Tibial artery (tissue), 4 donors: Measurements from ENCODE around the gene PRRT4.

Experiments
- DNase-seq, 2 donors: peaks; one replicate each; pipeline ENCODE4 v3.0.0-alpha.2; 2019
- H3K27ac ChIP-seq, 2 donors: fragments of 200-600 bp; sonication (generic) in 1 of 2; 1 replicate in 1 of 2; 2 replicates in 1 of 2; pipeline ENCODE4 v1.5.1; 2018 to 2019; ENCODE audit warnings: mild to moderate bottlenecking in 1 of 2
- H3K27me3 ChIP-seq, 2 donors: fragments of 200-600 bp; sonication (generic) in 1 of 2; one replicate each; pipeline versions ENCODE4 v1.5.1 to v1.6.0; 2016 to 2019
- H3K36me3 ChIP-seq, 3 donors: fragments of 200-600 bp; sonication (generic) in 2 of 3; one replicate each; pipeline ENCODE4 v1.5.1; 2016 to 2019; ENCODE audit warnings: mild to moderate bottlenecking in 2 of 3
- H3K4me1 ChIP-seq, 4 donors: fragments of 200-600 bp; sonication (generic) in 2 of 4; 1 replicate in 3 of 4; 2 replicates in 1 of 4; pipeline ENCODE4 v1.5.1; 2016 to 2019
- H3K4me3 ChIP-seq, 2 donors: fragments of 200-600 bp; sonication (generic) in 1 of 2; 1 replicate in 1 of 2; 2 replicates in 1 of 2; pipeline ENCODE4 v1.5.1; 2018 to 2019; ENCODE audit warnings: mild to moderate bottlenecking in 2 of 2
- H3K9me3 ChIP-seq, 3 donors: fragments of 200-600 bp; sonication (generic) in 1 of 3; one replicate each; pipeline ENCODE4 v1.5.1; 2016 to 2019
- intact Hi-C: fragments of 100-400 bp; cut with DNase I; formaldehyde crosslinking; loops from one replicate; pipeline ENCODE4 v1.15.0; 2023; ENCODE audit warnings: low total_unique reads
- TF ChIP-seq, protein P1 (sequence below), 2 experiments: fragments of 200-600 bp in 1 of 2; fragments of 450-650 bp in 1 of 2; IDR thresholded peaks; one replicate each; pipeline ENCODE4 v1.5.1; 2017 to 2019; ENCODE audit warnings: antibody characterized with exemption in 2 of 2, mild to moderate bottlenecking in 1 of 2, moderate library complexity in 1 of 2

PRRT4 gene

DNA sequence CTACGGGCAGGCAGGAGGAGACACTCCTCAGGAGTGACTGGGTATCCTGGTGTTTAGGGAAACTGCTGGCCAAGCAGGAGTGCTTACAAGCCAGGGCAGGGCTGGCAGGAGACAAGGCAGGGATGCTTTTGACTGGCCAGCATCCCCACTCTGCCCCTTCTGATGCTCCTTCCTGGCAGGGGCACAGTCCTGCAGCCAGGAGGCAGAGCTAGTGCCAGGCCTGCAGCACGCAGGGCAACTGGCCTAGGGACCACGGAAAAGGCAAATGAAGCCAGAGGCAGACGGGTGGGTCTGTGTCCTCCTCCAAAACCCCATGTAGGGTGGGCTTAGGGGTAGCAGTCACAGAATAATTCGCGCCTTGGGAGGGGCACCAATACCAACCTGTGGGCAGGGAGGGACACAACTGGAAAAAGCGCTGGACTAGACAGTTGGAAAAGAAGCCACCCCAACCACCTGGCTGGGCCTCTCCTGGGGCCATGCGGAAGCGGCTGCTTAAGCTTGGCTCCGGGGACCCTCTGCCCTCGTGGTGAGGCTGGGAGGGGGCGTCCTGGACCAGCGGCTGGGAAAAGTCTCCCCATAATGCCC, 43.5 kb upstream of the PRRT4 start:
- H3K27ac ChIP-seq: peak overlapping the region; percentile 55 to 65
- intact Hi-C loops: no loop called here
- H3K4me3 ChIP-seq: peak overlapping the region; percentile 62 to 78
- DNase-seq: no peak
- H3K36me3 ChIP-seq: peaks cover 0 to 26% (median 20%) of the 10 kb centered on the region in 3 donors
- H3K9me3 ChIP-seq: no peaks in the 10 kb centered on the region
- H3K4me1 ChIP-seq: peaks cover 0 to 40% (median 37%) of the 10 kb centered on the region in 4 donors
- H3K27me3 ChIP-seq: no peaks in the 10 kb centered on the region
- TF ChIP-seq, protein P1, sequence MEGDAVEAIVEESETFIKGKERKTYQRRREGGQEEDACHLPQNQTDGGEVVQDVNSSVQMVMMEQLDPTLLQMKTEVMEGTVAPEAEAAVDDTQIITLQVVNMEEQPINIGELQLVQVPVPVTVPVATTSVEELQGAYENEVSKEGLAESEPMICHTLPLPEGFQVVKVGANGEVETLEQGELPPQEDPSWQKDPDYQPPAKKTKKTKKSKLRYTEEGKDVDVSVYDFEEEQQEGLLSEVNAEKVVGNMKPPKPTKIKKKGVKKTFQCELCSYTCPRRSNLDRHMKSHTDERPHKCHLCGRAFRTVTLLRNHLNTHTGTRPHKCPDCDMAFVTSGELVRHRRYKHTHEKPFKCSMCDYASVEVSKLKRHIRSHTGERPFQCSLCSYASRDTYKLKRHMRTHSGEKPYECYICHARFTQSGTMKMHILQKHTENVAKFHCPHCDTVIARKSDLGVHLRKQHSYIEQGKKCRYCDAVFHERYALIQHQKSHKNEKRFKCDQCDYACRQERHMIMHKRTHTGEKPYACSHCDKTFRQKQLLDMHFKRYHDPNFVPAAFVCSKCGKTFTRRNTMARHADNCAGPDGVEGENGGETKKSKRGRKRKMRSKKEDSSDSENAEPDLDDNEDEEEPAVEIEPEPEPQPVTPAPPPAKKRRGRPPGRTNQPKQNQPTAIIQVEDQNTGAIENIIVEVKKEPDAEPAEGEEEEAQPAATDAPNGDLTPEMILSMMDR (IDR thresholded peaks at IDR 0.05): no peak

DNA sequence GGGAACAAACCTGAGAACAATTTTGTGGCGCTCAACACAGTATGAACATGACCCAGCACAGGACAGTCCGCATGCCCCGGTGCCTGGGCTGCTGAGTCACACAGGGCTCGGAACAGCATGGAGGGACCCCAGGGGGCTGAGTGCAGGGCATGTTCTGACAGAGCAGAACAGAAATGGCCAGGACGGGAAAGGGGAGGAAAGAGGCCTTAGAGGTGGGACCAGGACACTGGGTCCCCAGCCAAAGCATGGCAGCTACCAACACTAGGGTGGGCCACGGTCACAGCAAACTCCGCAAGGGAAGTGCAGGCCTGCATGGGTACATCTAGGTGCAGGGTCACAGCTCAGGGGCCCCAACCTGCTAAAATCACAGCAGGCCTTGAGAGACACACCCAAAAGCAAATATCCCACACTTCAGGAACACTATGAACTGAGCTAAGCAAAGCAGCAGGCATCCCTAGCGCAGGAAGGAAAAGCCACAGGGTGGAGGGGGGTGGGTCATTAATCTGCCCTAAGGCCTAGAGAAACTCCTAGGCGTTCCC, 42.7 kb upstream of the PRRT4 start:
- TF ChIP-seq, protein P1 (IDR thresholded peaks at IDR 0.05): no peak

DNA sequence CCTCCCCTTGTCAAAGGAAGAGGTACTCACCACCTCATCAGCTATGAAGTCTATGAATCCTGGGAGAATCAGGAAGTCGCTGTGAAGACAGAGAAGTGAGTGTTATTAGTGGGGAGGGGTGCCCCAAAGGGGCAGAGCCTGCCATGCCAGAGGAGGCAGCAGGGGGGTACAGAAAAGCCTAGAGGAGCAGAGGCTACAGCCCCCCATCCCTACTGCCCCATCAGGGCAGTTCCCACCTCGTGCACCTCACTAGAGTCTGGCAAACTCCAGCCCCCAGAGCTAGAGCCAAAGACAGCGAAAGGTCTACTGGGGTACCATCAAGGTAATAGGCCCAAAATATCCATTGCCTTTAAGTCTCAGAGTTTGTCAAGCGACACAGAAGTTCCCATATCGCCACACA, 42.2 kb upstream of the PRRT4 start:
- H3K36me3 ChIP-seq: peaks cover 0 to 37% (median 24%) of the 10 kb centered on the region in 3 donors
- no peak overlapping the region for H3K27ac ChIP-seq
- H3K27me3 ChIP-seq: no peaks in the 10 kb centered on the region
- peaks cover 0 to 33% (median 30%) of the 10 kb centered on the region in 4 donors for H3K4me1 ChIP-seq
- no peak for DNase-seq
- H3K4me3 ChIP-seq: no peak overlapping the region
- H3K9me3 ChIP-seq: no peaks in the 10 kb centered on the region
- intact Hi-C loops: no loop called here
- TF ChIP-seq, protein P1 (IDR thresholded peaks at IDR 0.05): no peak

More for the DNA sequence above, 42.7 kb upstream of the PRRT4 start:
- Histone ChIP-seq H3K4me1 (peaks cover 0 to 38% (median 35%) of the 10 kb centered on the region in 4 donors), H3K27ac (peak overlapping the region in 1 of 2 donors; percentile 55), H3K27me3 (no peaks in the 10 kb centered on the region), H3K9me3 (no peaks in the 10 kb centered on the region), H3K4me3 (no peak overlapping the region), H3K36me3 (peaks cover 0 to 32% (median 24%) of the 10 kb centered on the region in 3 donors)
- no peak for DNase-seq
- intact Hi-C loops: no loop called here

DNA sequence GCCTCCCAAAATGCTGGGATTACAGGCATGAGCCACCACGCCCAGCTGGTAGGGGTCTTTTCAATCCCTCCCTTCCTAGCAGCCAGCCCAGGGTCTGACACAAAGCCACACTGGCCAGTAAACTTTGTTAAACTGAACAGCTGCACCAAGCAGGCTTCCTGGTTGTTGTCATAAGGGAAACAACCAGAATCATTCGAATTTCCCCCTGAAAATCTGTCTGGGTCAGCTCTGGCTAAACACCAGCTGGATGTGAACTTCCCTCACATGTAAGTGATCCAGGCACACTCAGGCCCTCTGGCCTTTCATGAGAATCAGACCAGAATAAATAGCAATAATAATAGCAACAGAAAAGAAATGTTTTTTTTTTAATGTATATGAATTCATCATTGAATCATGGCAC, 40.9 kb upstream of the PRRT4 start:
- no peak for DNase-seq
- Histone ChIP-seq H3K4me1 (peaks cover 0 to 27% (median 21%) of the 10 kb centered on the region in 4 donors), H3K27me3 (no peaks in the 10 kb centered on the region), H3K9me3 (no peaks in the 10 kb centered on the region), H3K27ac (no peak overlapping the region), H3K4me3 (no peak overlapping the region), H3K36me3 (peaks cover 10 to 50% (median 35%) of the 10 kb centered on the region in 3 donors)
- intact Hi-C loops: no loop called here
- TF ChIP-seq, protein P1 (IDR thresholded peaks at IDR 0.05): no peak

DNA sequence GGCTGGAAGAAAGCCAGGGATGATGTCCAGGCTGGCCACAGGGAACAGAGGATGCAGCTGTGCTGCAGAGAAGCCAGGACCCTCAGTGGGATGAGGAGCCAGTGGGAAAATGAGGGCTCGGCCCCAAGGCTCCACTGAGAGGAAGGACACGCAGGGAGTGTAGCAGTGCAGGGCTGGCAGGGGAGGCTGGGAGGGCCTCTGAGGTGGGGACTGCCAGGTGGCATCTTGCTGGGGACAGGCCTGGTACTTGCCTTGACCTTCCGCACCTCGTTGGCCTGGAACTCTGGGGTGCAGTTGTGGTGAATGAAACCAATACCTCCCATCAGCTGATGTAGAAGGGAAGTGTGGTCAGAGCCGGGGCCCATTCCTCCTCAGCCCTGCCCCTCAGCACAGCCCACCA, 39.1 kb upstream of the PRRT4 start:
- no peak for DNase-seq
- intact Hi-C loops: loop anchor here (2.0 kb wide), 1 partner anchor 22 kb away; no protein-coding TSS in a partner anchor

More for the DNA sequence above, 39.1 kb upstream of the PRRT4 start:
- TF ChIP-seq, protein P1 (IDR thresholded peaks at IDR 0.05): no peak
- Histone ChIP-seq H3K4me1 (peaks cover 0 to 19% (median 12%) of the 10 kb centered on the region in 4 donors), H3K36me3 (peaks cover 26 to 68% (median 53%) of the 10 kb centered on the region in 3 donors), H3K27me3 (no peaks in the 10 kb centered on the region), H3K9me3 (no peaks in the 10 kb centered on the region), H3K27ac (no peak overlapping the region), H3K4me3 (no peak overlapping the region)
